ENCODE results near the gene TPCN1. TPM values are rescaled to one million over a fixed set of nuclear protein-coding genes. Genes with fewer than 3 reads are reported as not detected.

The TPCN1 gene
- total RNA-seq, 1 experiment from 2014 or later = 42.7 TPM

DNA sequence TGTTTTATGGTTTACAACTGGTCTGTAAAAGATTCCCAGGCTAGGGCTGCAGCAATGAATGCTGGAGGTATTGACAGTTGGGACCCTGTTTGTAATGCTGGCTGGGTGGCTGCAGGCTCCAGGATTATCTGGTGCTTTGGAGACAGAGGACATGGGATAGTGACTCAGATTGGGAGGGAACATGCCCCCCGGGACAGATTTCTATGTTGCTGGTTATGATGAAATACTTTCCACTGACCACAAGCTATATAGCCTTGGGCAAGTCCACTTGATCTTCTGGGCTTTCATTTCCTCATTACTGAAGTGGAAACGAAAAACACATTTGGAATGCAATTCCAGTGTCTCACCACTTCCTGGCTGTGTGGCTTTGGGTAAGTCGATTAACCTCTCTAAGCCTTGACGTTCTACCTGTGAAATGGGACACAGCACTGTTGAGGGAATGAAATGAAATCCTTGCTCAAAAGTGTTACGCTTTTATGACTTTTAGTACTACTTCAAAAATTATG is 6.3 kb upstream of the TPCN1 start:
- DNase-seq = peak; percentile 81 to 99
- H3K4me3 ChIP-seq = no peak overlapping the region; the same call in 1 of the 2 replicates
- CTCF ChIA-PET = no interaction called here
- no peaks in the 10 kb centered on the region for H3K9me3 ChIP-seq (ENCODE audit: insufficient read depth, low read depth)
- no peak overlapping the region for H2AFZ ChIP-seq
- H3K9me2 ChIP-seq (ENCODE audit: insufficient read depth) = no peaks in the 10 kb centered on the region
- H3K27ac ChIP-seq = peak overlapping the region; percentile 80
- H3K79me2 ChIP-seq (ENCODE audit: low read depth) = 0 out of 2 replicates have a peak, but pooled peaks cover under 1% of the 10 kb centered on the region
- H4K20me1 ChIP-seq (ENCODE audit: insufficient read depth) = no peaks in the 10 kb centered on the region
- H3K27me3 ChIP-seq (ENCODE audit: insufficient read depth, low read depth) = no peaks in the 10 kb centered on the region
- H3K4me1 ChIP-seq (replicated peaks; ENCODE audit: insufficient read depth) = peaks cover 44% of the 10 kb centered on the region
- BruUV-seq (replicated peaks) = no TSS peak
- H3K4me2 ChIP-seq = peak overlapping the region; percentile 55
- POLR2A ChIA-PET (ENCODE audit: unreplicated experiment) = no interaction called here
- peaks cover 26% of the 10 kb centered on the region for H3F3A ChIP-seq (ENCODE audit: insufficient read depth, low read depth)
- no peaks in the 10 kb centered on the region for H3K36me3 ChIP-seq (ENCODE audit: low read depth)
- intact Hi-C loops (cut with micrococcal nuclease; ENCODE audit: unreplicated experiment) = loop anchor here (1.0 kb wide), 1 partner anchor 26 kb away; no protein-coding TSS in a partner anchor
- TF ChIP-seq CTCF (conservative IDR thresholded peaks at IDR 0.05) (peak; percentile 52), EZH2 (IDR thresholded peaks at IDR 0.05; ENCODE audit: low read depth) (no peak)

DNA sequence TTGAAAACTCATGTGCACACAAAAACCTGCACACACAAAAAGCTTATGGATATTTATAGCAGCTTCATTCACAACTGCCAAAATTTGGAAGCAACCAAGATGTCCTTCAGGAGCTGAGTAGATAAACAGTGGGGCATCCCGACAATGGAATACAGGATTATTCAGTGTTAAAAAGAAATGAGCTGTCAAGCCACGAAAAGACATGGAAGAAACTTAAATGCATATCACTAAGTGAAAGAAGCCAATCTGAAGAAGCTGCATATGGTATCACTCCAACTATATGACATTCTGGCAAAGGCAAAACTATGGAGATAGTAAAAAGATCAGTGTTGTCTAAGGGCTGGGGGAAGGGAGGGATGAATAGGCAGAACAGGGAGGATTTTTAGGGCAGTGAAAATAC is 5.2 kb upstream of the TPCN1 start:
- no peak overlapping the region for H3K27ac ChIP-seq
- TF ChIP-seq EZH2 (IDR thresholded peaks at IDR 0.05; ENCODE audit: low read depth) = no peak
- TF ChIP-seq CTCF (conservative IDR thresholded peaks at IDR 0.05) = no peak
- no peak overlapping the region for H3K4me3 ChIP-seq
- intact Hi-C loops (cut with micrococcal nuclease; ENCODE audit: unreplicated experiment) = no loop called here
- 0 out of 2 replicates have a peak, but pooled peaks cover 7% of the 10 kb centered on the region for H3K79me2 ChIP-seq (ENCODE audit: low read depth)
- peaks cover 26% of the 10 kb centered on the region for H3F3A ChIP-seq (ENCODE audit: insufficient read depth, low read depth)
- DNase-seq = no peak
- no peak overlapping the region for H2AFZ ChIP-seq
- POLR2A ChIA-PET (ENCODE audit: unreplicated experiment) = no interaction called here
- H4K20me1 ChIP-seq (ENCODE audit: insufficient read depth) = no peaks in the 10 kb centered on the region
- H3K4me1 ChIP-seq (replicated peaks; ENCODE audit: insufficient read depth) = peaks cover 50% of the 10 kb centered on the region
- H3K9me2 ChIP-seq (ENCODE audit: insufficient read depth) = no peaks in the 10 kb centered on the region
- H3K4me2 ChIP-seq = no peak overlapping the region
- BruUV-seq (replicated peaks) = no TSS peak
- CTCF ChIA-PET = no interaction called here
- no peaks in the 10 kb centered on the region for H3K36me3 ChIP-seq (ENCODE audit: low read depth)
- H3K27me3 ChIP-seq (ENCODE audit: insufficient read depth, low read depth) = no peaks in the 10 kb centered on the region
- H3K9me3 ChIP-seq (ENCODE audit: insufficient read depth, low read depth) = no peaks in the 10 kb centered on the region

DNA sequence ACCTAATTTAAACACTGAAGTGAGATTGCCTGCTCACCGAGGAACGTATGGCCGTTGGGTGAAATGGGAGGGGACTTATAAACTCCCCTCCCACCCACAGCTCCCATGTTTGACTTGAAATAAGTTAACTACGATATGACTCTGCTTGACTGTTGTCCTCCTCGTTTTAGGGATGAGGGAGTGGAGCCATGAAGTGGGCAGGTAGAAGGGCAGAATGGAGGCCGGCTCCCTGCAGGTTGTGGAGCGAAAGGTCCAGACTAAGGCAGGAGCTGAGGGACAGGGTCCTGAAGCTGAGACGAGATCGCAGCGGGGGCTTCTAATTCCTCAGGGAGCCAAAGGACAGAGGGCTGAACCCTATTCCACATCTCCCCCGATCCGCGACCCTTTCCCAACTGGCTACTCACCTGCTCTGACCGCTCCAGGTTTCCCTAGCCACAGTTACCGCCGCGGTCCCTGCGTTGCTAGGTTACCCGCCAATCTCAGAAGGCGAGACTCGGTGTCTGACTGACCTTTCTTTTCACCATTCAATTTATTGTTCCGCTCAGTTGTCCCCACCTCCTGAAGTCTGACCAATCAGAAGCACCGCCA is 577 bp upstream of the TPCN1 start:
- Histone ChIP-seq H3K4me3 (peak overlapping the region; percentile 65), H3K36me3 (ENCODE audit: low read depth) (no peaks in the 10 kb centered on the region), H3F3A (ENCODE audit: insufficient read depth, low read depth) (peaks cover 31% of the 10 kb centered on the region), H3K79me2 (ENCODE audit: low read depth) (peaks cover 19% of the 10 kb centered on the region), H3K9me2 (ENCODE audit: insufficient read depth) (no peaks in the 10 kb centered on the region), H3K27me3 (ENCODE audit: insufficient read depth, low read depth) (no peaks in the 10 kb centered on the region), H3K4me2 (peak overlapping the region; percentile 91), H2AFZ (peak overlapping the region; percentile 87), H4K20me1 (ENCODE audit: insufficient read depth) (no peaks in the 10 kb centered on the region), H3K9me3 (ENCODE audit: insufficient read depth, low read depth) (no peaks in the 10 kb centered on the region), H3K27ac (no peak overlapping the region), H3K4me1 (replicated peaks; ENCODE audit: insufficient read depth) (peaks cover 49% of the 10 kb centered on the region)
- BruUV-seq (replicated peaks) = TSS peak; percentile 66
- DNase-seq = no peak
- ChIA-PET POLR2A (ENCODE audit: unreplicated experiment) (interaction anchor here (0.6 kb wide), 2 partner anchors 115 to 572 kb away, joined by 4 to 18 read pairs; no protein-coding TSS in a partner anchor), CTCF (no interaction called here)
- intact Hi-C loops (cut with micrococcal nuclease; ENCODE audit: unreplicated experiment) = loop anchor here (1.0 to 2.0 kb wide), 3 partner anchors 26 to 79 kb away; no protein-coding TSS in a partner anchor
- TF ChIP-seq CTCF (conservative IDR thresholded peaks at IDR 0.05) (no peak), EZH2 (IDR thresholded peaks at IDR 0.05; ENCODE audit: low read depth) (no peak)

Measured in PC-9 (cell line).